Measurements from ENCODE around the gene KRTAP12-4.

DNA sequence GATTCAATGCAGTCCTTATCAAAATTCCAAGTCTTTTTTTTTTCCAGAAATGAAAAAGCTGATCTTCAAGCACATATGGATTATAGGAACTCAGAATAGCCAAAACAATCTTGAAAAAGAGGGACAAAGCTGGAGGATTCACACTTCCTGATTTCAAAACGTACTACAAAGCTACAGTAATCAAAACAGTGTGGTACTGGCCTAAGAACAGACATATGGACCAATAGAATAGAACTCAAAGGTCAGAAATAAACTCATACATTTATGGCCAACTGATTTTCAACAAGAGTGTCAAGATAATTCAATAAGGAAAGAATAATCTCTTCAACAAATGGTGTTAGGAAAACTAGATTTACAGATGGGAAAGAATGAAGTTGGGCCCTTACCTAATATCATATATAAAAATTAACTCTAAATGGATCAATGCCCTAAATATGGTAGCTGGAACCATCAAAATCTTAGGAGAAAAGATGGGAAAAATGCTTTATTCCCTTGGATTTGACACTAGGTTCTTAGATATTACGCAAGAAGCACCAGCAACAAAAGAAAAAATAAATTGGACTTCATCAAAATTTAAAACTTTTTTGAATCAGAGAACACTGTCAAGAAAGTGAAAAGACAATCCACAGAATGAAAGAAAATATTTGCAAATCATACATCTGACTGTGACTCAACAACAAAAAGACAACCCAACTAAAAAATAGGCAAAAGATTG, 38.5 kb upstream of the KRTAP12-4 start:
- TF ChIP-seq POLR2A (IDR thresholded peaks at IDR 0.05) = no peak
- TF ChIP-seq, protein P1, sequence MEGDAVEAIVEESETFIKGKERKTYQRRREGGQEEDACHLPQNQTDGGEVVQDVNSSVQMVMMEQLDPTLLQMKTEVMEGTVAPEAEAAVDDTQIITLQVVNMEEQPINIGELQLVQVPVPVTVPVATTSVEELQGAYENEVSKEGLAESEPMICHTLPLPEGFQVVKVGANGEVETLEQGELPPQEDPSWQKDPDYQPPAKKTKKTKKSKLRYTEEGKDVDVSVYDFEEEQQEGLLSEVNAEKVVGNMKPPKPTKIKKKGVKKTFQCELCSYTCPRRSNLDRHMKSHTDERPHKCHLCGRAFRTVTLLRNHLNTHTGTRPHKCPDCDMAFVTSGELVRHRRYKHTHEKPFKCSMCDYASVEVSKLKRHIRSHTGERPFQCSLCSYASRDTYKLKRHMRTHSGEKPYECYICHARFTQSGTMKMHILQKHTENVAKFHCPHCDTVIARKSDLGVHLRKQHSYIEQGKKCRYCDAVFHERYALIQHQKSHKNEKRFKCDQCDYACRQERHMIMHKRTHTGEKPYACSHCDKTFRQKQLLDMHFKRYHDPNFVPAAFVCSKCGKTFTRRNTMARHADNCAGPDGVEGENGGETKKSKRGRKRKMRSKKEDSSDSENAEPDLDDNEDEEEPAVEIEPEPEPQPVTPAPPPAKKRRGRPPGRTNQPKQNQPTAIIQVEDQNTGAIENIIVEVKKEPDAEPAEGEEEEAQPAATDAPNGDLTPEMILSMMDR (IDR thresholded peaks at IDR 0.05) = no peak
